AG04450 (cell line): Measurements from ENCODE around the gene TPP1. TPM values are rescaled to one million over a fixed set of nuclear protein-coding genes. Genes with fewer than 3 reads are reported as not detected.

Source experiments
- CTCF ChIA-PET: fragments of 300-600, 350-600 bp; formaldehyde crosslinking; extraction: SDS; loops from one replicate; lab custom pipeline; 2022; ENCODE audit warnings: antibody characterized with exemption, inconsistent platforms; lab: Charles Lee
- POLR2A ChIA-PET: fragments of 350-600 bp; formaldehyde crosslinking; extraction: SDS; loops from one replicate; lab custom pipeline; 2021; ENCODE audit warnings: antibody characterized with exemption, inconsistent platforms; lab: Yijun Ruan, JAX
- DNase-seq: peaks from one replicate; pipeline ENCODE4 v3.0.0-alpha.2; 2011; ENCODE audit warnings: low read depth, low spot score
- H3K27ac ChIP-seq: one replicate; pipeline ENCODE4 v1.5.1; 2012; ENCODE audit warnings: low read depth, low read length, control low read depth
- H3K27me3 ChIP-seq: one replicate; pipeline ENCODE4 v1.6.0; 2012; ENCODE audit warnings: low read length; ENCODE audit not compliant: control insufficient read depth, insufficient read depth
- H3K4me3 ChIP-seq: 2 replicates; pipeline ENCODE4 v1.5.1; 2011; ENCODE audit warnings: mild to moderate bottlenecking, low read depth, low read length, control low read depth
- H3K9me3 ChIP-seq: 2 replicates; pipeline ENCODE4 v1.5.1; 2012; ENCODE audit warnings: low read length; ENCODE audit not compliant: control insufficient read depth, insufficient read depth
- CTCF ChIP-seq: IDR thresholded peaks from 2 replicates; pipeline ENCODE4 v1.5.1; 2011; ENCODE audit warnings: low read depth, low read length, control low read depth, inconsistent platforms
- polyA plus RNA-seq: library from polyadenylated mRNA; depleted of rRNA; stranded (reverse); fragments of >200 nt; gene quantifications from 2 replicates; pipeline ENCODE4 v1.2.3, GENCODE V29; 2011

Gene TPP1
- polyA plus RNA-seq, 1 experiment, result 152 TPM

- peak overlapping the region; percentile 93 for H3K4me3 ChIP-seq
- H3K27me3 ChIP-seq, result peaks cover 2% of the 10 kb centered on the region
- TF ChIP-seq CTCF, result no peak
- DNase-seq, result no peak
- no peaks in the 10 kb centered on the region; the same call in 1 of the 2 replicates for H3K9me3 ChIP-seq
- ChIA-PET POLR2A (interaction anchor here (0.7 kb wide), 1 partner anchor 66 kb away, joined by 4 read pairs; the partner anchor contains the start of gene MRPL17), CTCF (interaction anchor here (0.9 to 3.4 kb wide), 8 partner anchors 9 to 238 kb away, joined by 3 to 44 read pairs (median 12); partner anchors contain the start of gene MRPL17)
- H3K27ac ChIP-seq, result no peak overlapping the region
These were observed 1.9 kb downstream of the TPP1 start for GRCh38 chr11:6617315-6617781.

- Histone ChIP-seq H3K27me3 (peaks cover 2% of the 10 kb centered on the region), H3K27ac (no peak overlapping the region)
These were observed 2.5 kb downstream of the TPP1 start for GRCh38 chr11:6616596-6617250.

GRCh38 chr11:6615882-6616585, 3.2 kb downstream of the TPP1 start:
- POLR2A ChIA-PET, result no interaction called here
- DNase-seq, result no peak
- no peak for TF ChIP-seq CTCF

More at GRCh38 chr11:6616596-6617250, 2.5 kb downstream of the TPP1 start:
- no peak for DNase-seq
- Histone ChIP-seq H3K9me3 (no peaks in the 10 kb centered on the region; the same call in 1 of the 2 replicates), H3K4me3 (no peak overlapping the region)
- CTCF ChIA-PET, result interaction anchor here (1.1 to 3.4 kb wide), 2 partner anchors 67 kb away, joined by 7 to 44 read pairs; partner anchors contain the start of gene MRPL17
- POLR2A ChIA-PET, result no interaction called here
- TF ChIP-seq CTCF, result no peak

GRCh38 chr11:6615046-6615445, 4.2 kb downstream of the TPP1 start:
- DNase-seq, result no peak
- TF ChIP-seq CTCF, result no peak
- ChIA-PET CTCF (no interaction called here), POLR2A (no interaction called here)
- no peaks in the 10 kb centered on the region; the same call in 1 of the 2 replicates for H3K9me3 ChIP-seq
- H3K27me3 ChIP-seq, result no peaks in the 10 kb centered on the region
- no peak overlapping the region for H3K4me3 ChIP-seq
- H3K27ac ChIP-seq, result no peak overlapping the region

More at GRCh38 chr11:6615882-6616585, 3.2 kb downstream of the TPP1 start:
- CTCF ChIA-PET, result interaction anchor here (1.1 kb wide), 1 partner anchor 68 kb away, joined by 7 read pairs; the partner anchor contains the start of gene MRPL17
- Histone ChIP-seq H3K27ac (no peak overlapping the region), H3K9me3 (no peaks in the 10 kb centered on the region; the same call in 1 of the 2 replicates), H3K27me3 (no peaks in the 10 kb centered on the region), H3K4me3 (no peak overlapping the region)
